ENCODE results near the gene KRTAP2-3. TPM values are rescaled to one million over a fixed set of nuclear protein-coding genes. Genes with fewer than 3 reads are reported as not detected.
"Not testable (repeated sequence)": the region's sequence is repeated elsewhere in the genome, so short reads cannot be mapped to it uniquely, and the experiment has no call there.

Gene KRTAP2-3
- total RNA-seq, 5 donors from 2014 or later (not counting 1 experiment from before 2014, with no cell fraction given) = not detected

DNA sequence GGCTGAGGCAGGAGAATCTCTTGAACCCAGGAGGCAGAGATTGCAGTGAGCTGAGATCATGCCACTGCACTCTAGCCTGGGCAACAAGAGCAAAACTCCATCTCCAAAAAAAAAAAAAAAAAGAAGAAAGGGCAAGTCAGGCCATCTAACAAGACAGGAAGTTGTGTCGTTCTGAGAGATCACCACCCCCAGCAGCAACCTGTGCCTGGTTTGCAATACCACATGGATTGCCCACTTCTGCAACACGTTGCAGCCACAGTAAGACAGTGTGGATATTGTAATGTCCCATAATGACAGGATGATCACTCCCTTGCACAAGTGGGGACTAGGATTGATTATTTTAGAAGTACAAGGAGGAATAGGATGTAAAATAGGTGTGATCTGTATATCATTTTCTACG, 9.1 kb upstream of the KRTAP2-3 start:
- Histone ChIP-seq H3K4me3 (ENCODE audit: control insufficient read depth in 1 of 2, extremely low read depth in 1 of 2, low read length in 1 of 2) (no peak overlapping the region), H3K4me1 (ENCODE audit: control insufficient read depth in 1 of 2, extremely low read depth in 1 of 2, insufficient read depth in 2 of 2, low read length in 2 of 2) (no peaks in the 10 kb centered on the region), H3K27me3 (replicated peaks in 1 of 2; ENCODE audit: control insufficient read depth in 2 of 2, extremely low read depth in 1 of 2, insufficient read depth in 2 of 2, low read length in 1 of 2) (no peaks in the 10 kb centered on the region), H3K9me3 (no peaks in the 10 kb centered on the region), H3K27ac (ENCODE audit: low read length) (no peak overlapping the region), H3K36me3 (ENCODE audit: control insufficient read depth in 2 of 2, extremely low read depth in 1 of 2, insufficient read depth in 1 of 2, low read length in 1 of 2) (no peaks in the 10 kb centered on the region)
- Mint-ChIP-seq H3K27me3 (peaks cover 0 to 3% of the 10 kb centered on the region in 2 donors), H3K4me1 (no peaks in the 10 kb centered on the region), H3K27ac (no peak overlapping the region), H3K4me3 (no peak overlapping the region), H3K9me3 (no peaks in the 10 kb centered on the region), H3K36me3 (no peaks in the 10 kb centered on the region)
- ChIA-PET CTCF (no interaction called here), POLR2A (no interaction called here)
- no peak for ATAC-seq (replicated peaks in 1 of 4)
- WGBS (ENCODE audit: insufficient coverage) = 100% methylated on average over 1 of the region's 3 CpGs
- no peak for DNase-seq

GRCh38 chr17:41067281-41067680, 7.4 kb upstream of the KRTAP2-3 start:
- H3K9me3 Mint-ChIP-seq = no peaks in the 10 kb centered on the region
- Histone ChIP-seq H3K36me3 (ENCODE audit: control insufficient read depth in 2 of 2, extremely low read depth in 1 of 2, insufficient read depth in 1 of 2, low read length in 1 of 2) (no peaks in the 10 kb centered on the region), H3K4me1 (ENCODE audit: control insufficient read depth in 1 of 2, extremely low read depth in 1 of 2, insufficient read depth in 2 of 2, low read length in 2 of 2) (no peaks in the 10 kb centered on the region), H3K27me3 (replicated peaks in 1 of 2; ENCODE audit: control insufficient read depth in 2 of 2, extremely low read depth in 1 of 2, insufficient read depth in 2 of 2, low read length in 1 of 2) (no peaks in the 10 kb centered on the region), H3K27ac (ENCODE audit: low read length) (no peak overlapping the region), H3K4me3 (ENCODE audit: control insufficient read depth in 1 of 2, extremely low read depth in 1 of 2, low read length in 1 of 2) (no peak overlapping the region), H3K9me3 (no peaks in the 10 kb centered on the region)
- H3K4me3 Mint-ChIP-seq = no peak overlapping the region
- peaks cover 0 to 2% of the 10 kb centered on the region in 2 donors for H3K27me3 Mint-ChIP-seq
- no peak overlapping the region for H3K27ac Mint-ChIP-seq
- ChIA-PET CTCF (no interaction called here), POLR2A (interaction anchor here in 1 of 2 donors (0.7 kb wide), 1 partner anchor 15 kb away, joined by 3 read pairs; no protein-coding TSS in a partner anchor)
- ATAC-seq (replicated peaks in 1 of 4) (no peak), DNase-seq (no peak)
- no peaks in the 10 kb centered on the region for H3K4me1 Mint-ChIP-seq
- H3K36me3 Mint-ChIP-seq = no peaks in the 10 kb centered on the region

DNA sequence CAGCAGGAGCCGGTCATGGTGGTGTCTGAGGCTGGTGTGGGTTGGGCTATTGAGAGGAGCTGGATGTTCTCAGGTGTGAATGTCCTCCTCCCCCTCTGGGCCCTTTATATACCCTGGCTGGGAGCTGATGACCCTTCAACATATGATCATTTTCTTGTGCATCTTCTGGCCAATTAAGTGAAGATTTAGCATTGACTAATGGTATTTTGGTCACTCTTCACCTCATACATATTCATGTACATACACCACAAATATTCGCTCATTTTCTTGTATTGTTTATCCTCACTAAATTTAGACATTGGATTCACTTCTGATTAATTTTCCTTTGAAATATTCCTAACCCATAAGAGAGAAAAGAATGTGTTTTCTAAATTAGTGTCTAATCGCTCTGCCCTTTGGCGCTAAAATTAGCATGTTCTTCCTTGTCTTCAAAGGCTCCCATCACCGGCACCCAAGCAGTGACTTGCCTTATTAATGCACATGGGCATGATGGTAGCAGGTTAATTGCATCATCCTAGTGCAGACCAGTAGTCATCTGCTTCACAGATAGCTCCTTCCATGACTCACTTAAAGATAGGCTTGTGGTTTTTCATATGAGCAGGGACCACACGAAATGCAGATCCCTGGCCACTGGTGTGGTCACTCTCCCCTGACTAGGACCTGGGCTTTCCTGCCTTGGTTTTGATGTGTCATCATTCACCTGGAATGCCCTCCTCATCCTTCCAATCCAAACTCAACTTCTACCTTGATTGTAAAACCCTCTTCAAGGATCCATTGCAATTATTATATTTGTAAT, 6.1 kb upstream of the KRTAP2-3 start, which contains the start of gene KRTAP2-4:
Gene KRTAP2-4 (minus strand): TSS at position 51 of the 796 bp plus-strand sequence. CDS start 34 bp downstream, at position 17.
- H3K36me3 ChIP-seq (ENCODE audit: control insufficient read depth in 2 of 2, extremely low read depth in 1 of 2, insufficient read depth in 1 of 2, low read length in 1 of 2) = no peaks in the 10 kb centered on the region
- no peaks in the 10 kb centered on the region for H3K9me3 Mint-ChIP-seq
- H3K27me3 ChIP-seq (replicated peaks in 1 of 2; ENCODE audit: control insufficient read depth in 2 of 2, extremely low read depth in 1 of 2, insufficient read depth in 2 of 2, low read length in 1 of 2) = no peaks in the 10 kb centered on the region
- no peaks in the 10 kb centered on the region for H3K4me1 Mint-ChIP-seq
- CTCF ChIA-PET = no interaction called here
- peaks cover 7 to 8% of the 10 kb centered on the region in 2 donors for H3K27me3 Mint-ChIP-seq
- H3K4me1 ChIP-seq (ENCODE audit: control insufficient read depth in 1 of 2, extremely low read depth in 1 of 2, insufficient read depth in 2 of 2, low read length in 2 of 2) = no peaks in the 10 kb centered on the region
- ATAC-seq (replicated peaks in 1 of 4) (no peak), DNase-seq (no peak)
- H3K9me3 ChIP-seq = no peaks in the 10 kb centered on the region
- H3K4me3 Mint-ChIP-seq = no peak within 1 kb of the TSS
- H3K4me3 ChIP-seq (ENCODE audit: control insufficient read depth in 1 of 2, extremely low read depth in 1 of 2, low read length in 1 of 2) = no peak within 1 kb of the TSS
- no peaks in the 10 kb centered on the region for H3K36me3 Mint-ChIP-seq
- no peak within 1 kb of the TSS for H3K27ac Mint-ChIP-seq
- no peak within 1 kb of the TSS for H3K27ac ChIP-seq (ENCODE audit: low read length)
- POLR2A ChIA-PET = no interaction called here
- WGBS (ENCODE audit: insufficient coverage) = 96% methylated on average over 4 of the region's 6 CpGs

DNA sequence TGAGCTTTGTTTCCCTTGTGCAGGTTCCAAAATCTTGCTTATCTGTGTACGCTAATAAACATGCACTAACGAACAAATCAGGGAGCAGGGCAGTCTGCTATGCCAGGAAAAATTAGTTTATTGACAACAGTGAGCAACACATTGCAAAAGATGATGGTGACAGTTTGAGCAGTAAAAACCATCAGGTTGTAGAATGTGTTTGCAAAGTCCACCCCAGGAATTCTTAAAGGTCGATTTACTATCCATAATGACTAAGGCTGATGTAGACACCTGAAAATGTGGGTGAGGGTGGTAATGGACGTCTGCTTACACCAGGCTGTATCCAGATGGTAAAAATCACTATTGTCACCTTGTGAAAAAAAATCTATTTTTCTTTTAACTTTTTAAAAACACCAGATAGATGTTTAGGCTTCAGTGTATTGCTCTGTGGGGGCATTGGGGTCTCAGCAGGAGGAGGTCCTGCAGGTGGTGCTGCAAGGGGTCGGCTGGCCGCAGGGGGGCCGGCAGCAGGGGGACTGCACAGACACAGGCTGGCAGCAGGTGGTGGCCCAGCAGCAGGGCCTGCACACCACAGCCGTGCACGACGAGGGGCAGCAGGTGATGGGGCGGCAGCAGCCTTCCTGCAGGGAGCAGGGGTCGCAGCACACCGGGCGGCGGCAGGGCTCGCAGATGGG, 5.2 kb upstream of the KRTAP2-3 start:
- H3K4me1 ChIP-seq (ENCODE audit: control insufficient read depth in 1 of 2, extremely low read depth in 1 of 2, insufficient read depth in 2 of 2, low read length in 2 of 2); H3K27ac ChIP-seq (ENCODE audit: low read length); ATAC-seq (replicated peaks in 1 of 4); H3K4me1 Mint-ChIP-seq; H3K27ac Mint-ChIP-seq; H3K9me3 Mint-ChIP-seq; H3K4me3 ChIP-seq (ENCODE audit: control insufficient read depth in 1 of 2, extremely low read depth in 1 of 2, low read length in 1 of 2); POLR2A ChIA-PET; H3K9me3 ChIP-seq; H3K36me3 Mint-ChIP-seq; H3K27me3 ChIP-seq (replicated peaks in 1 of 2; ENCODE audit: control insufficient read depth in 2 of 2, extremely low read depth in 1 of 2, insufficient read depth in 2 of 2, low read length in 1 of 2); DNase-seq; H3K4me3 Mint-ChIP-seq; H3K36me3 ChIP-seq (ENCODE audit: control insufficient read depth in 2 of 2, extremely low read depth in 1 of 2, insufficient read depth in 1 of 2, low read length in 1 of 2): not testable (repeated sequence)
- CTCF ChIA-PET = interaction anchor here in 1 of 2 donors (0.5 kb wide), 1 partner anchor 125 kb away, joined by 3 read pairs; no protein-coding TSS in a partner anchor
- WGBS (ENCODE audit: insufficient coverage) = 100% methylated on average over 2 of the region's 16 CpGs
- H3K27me3 Mint-ChIP-seq = peaks cover 14 to 17% of the 10 kb centered on the region in 2 donors

GRCh38 chr17:41064301-41064700, 4.4 kb upstream of the KRTAP2-3 start:
- Histone ChIP-seq H3K4me1 (ENCODE audit: control insufficient read depth in 1 of 2, extremely low read depth in 1 of 2, insufficient read depth in 2 of 2, low read length in 2 of 2) (no peaks in the 10 kb centered on the region), H3K36me3 (ENCODE audit: control insufficient read depth in 2 of 2, extremely low read depth in 1 of 2, insufficient read depth in 1 of 2, low read length in 1 of 2) (no peaks in the 10 kb centered on the region), H3K9me3 (no peaks in the 10 kb centered on the region), H3K4me3 (ENCODE audit: control insufficient read depth in 1 of 2, extremely low read depth in 1 of 2, low read length in 1 of 2) (no peak overlapping the region), H3K27ac (ENCODE audit: low read length) (no peak overlapping the region), H3K27me3 (replicated peaks in 1 of 2; ENCODE audit: control insufficient read depth in 2 of 2, extremely low read depth in 1 of 2, insufficient read depth in 2 of 2, low read length in 1 of 2) (peaks cover 2 to 3% of the 10 kb centered on the region in 2 experiments)
- CTCF ChIA-PET = no interaction called here
- DNase-seq (no peak), ATAC-seq (replicated peaks in 1 of 4) (no peak)
- Mint-ChIP-seq H3K4me1 (peaks cover 0 to 2% (median 0%) of the 10 kb centered on the region in 3 donors), H3K9me3 (no peaks in the 10 kb centered on the region), H3K27ac (no peak overlapping the region), H3K36me3 (no peaks in the 10 kb centered on the region), H3K27me3 (peaks cover 18 to 23% of the 10 kb centered on the region in 2 donors), H3K4me3 (no peak overlapping the region)
- WGBS (ENCODE audit: insufficient coverage) = no CpG with 5 or more reads among the region's 1 CpG
- POLR2A ChIA-PET = no interaction called here

DNA sequence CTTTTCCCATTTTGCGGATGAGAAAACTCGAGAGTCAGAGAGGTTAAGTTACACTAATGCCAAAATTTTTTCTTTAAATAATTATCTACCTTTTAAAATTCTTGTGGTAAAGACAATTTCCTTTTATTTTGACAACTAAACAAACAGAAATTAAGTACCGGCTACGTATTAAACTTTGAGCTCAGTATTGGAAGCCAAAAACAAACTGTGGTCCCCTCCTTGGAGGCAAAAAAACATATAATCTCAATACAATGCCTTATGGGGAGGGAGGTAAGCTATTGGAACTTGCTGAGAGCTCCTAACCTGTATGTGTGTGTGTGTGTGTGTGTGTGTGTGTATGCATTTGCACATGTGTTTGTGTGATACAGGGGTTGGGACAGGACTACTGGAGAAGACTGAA, 3.5 kb upstream of the KRTAP2-3 start:
- no peaks in the 10 kb centered on the region for H3K9me3 Mint-ChIP-seq
- H3K27me3 ChIP-seq (replicated peaks in 1 of 2; ENCODE audit: control insufficient read depth in 2 of 2, extremely low read depth in 1 of 2, insufficient read depth in 2 of 2, low read length in 1 of 2) = peaks cover 3 to 4% of the 10 kb centered on the region in 2 experiments
- ChIA-PET POLR2A (no interaction called here), CTCF (no interaction called here)
- H3K27me3 Mint-ChIP-seq = peaks cover 26 to 31% of the 10 kb centered on the region in 2 donors
- no peaks in the 10 kb centered on the region for H3K36me3 Mint-ChIP-seq
- no peaks in the 10 kb centered on the region for H3K9me3 ChIP-seq
- H3K36me3 ChIP-seq (ENCODE audit: control insufficient read depth in 2 of 2, extremely low read depth in 1 of 2, insufficient read depth in 1 of 2, low read length in 1 of 2) = no peaks in the 10 kb centered on the region
- no peak overlapping the region for H3K4me3 ChIP-seq (ENCODE audit: control insufficient read depth in 1 of 2, extremely low read depth in 1 of 2, low read length in 1 of 2)
- DNase-seq (no peak), ATAC-seq (replicated peaks in 1 of 4) (no peak)
- no peaks in the 10 kb centered on the region for H3K4me1 ChIP-seq (ENCODE audit: control insufficient read depth in 1 of 2, extremely low read depth in 1 of 2, insufficient read depth in 2 of 2, low read length in 2 of 2)
- peaks cover 0 to 4% (median 0%) of the 10 kb centered on the region in 3 donors for H3K4me1 Mint-ChIP-seq
- H3K27ac Mint-ChIP-seq = no peak overlapping the region
- no CpG with 5 or more reads among the region's 4 CpGs for WGBS (ENCODE audit: insufficient coverage)
- no peak overlapping the region for H3K27ac ChIP-seq (ENCODE audit: low read length)
- H3K4me3 Mint-ChIP-seq = no peak overlapping the region

All from T-cell (primary cell).